HG03521 (cell line): ENCODE data around the gene ABHD10.
"Not testable (repeated sequence)": the region's sequence is repeated elsewhere in the genome, so short reads cannot be mapped to it uniquely, and the experiment has no call there.

Experiments
- ATAC-seq: cut with Tn5 transposase; IDR thresholded peaks from one replicate; pipeline ENCODE4 v1.9.1; 2021; ENCODE audit warnings: mild to moderate bottlenecking, moderate library complexity; ENCODE audit not compliant: unreplicated experiment

The ABHD10 gene

DNA sequence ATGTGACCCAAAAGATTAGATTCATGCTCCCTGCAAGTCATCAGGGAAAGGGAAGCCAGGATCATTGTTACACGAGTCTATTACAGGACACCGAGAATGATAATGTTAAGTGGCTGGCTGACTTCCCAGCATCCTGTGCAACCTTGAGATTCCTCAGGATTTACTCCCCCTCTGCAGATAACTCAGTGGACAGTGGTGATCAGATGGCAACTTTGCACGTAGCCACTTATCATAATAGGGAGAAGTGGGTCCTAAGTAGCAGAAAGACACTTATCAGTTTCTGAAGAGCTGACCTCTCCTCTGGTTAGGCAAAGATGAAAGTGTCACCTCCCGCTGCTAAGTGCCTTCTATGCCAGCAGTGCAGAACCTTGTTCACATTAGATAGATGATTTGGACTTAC is 49.0 kb downstream of the ABHD10 start:
- ATAC-seq = no peak

DNA sequence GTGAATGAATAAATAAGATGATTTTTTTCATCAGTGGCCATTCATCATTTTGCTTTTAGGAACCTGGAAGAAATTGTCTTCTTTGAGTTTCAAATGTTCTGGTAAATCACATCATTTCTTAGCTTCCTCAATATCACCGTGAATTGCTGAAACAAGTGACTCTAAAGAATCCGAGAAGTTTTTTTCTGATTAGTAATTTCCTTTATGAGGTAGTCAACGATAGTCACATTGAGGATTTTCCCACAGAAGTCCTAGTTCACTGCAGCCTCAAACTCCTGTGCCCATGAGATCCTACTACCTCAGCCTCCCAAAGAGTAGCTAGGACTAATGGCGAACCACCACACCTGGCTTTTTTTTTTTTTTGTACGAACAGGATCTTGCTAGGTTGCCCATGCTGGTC is 52.1 kb downstream of the ABHD10 start:
- ATAC-seq = no peak

GRCh38 chr3:112032098-112032731 is 53.4 kb downstream of the ABHD10 start:
- ATAC-seq = no peak

DNA sequence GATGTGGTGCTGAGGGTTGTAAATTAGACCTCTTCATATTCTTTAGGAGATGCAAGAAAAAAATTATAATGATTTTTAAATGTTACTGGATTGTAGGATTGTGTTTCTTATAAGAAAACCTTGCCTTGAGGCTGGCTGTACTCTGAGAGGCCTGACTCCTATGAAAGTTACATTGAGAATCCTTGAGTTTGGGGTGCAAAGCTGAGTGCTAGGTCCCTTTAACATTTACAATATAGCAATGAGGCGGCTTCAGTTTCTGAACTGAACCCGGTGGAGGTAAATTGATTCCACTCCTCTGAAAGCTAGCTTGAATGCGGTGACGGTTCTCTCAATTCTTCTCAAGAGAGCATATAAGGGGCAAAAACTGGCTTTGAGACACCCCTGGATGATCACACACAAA is 55.6 kb downstream of the ABHD10 start, which contains the start of gene TMPRSS7:
TSS of gene TMPRSS7 (plus strand) at position 301 of the 400 bp plus-strand sequence. CDS start 110 bp downstream, outside the sequence.
- ATAC-seq = no peak

DNA sequence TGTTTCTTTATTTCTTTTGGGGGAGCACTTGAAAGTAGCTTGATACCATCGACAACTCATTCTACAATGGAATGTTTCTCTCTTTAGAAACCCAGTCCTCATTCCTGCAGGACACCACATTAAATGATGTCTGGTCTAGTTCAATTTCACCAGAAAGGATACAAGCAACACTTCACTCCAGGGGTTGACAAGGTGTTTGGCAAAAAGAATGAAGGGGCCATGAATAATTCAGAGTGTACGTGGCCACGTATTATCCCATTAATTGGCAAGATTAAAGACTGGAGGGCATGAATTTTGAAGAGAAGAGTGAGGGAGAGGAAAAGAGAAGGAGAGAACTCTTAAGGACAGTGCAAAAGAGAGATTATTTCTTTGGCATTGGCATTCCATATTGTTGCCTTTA is 56.4 kb downstream of the ABHD10 start:
- no peak for ATAC-seq

GRCh38 chr3:112037194-112037593 is 58.4 kb downstream of the ABHD10 start:
- not testable (repeated sequence) for ATAC-seq

DNA sequence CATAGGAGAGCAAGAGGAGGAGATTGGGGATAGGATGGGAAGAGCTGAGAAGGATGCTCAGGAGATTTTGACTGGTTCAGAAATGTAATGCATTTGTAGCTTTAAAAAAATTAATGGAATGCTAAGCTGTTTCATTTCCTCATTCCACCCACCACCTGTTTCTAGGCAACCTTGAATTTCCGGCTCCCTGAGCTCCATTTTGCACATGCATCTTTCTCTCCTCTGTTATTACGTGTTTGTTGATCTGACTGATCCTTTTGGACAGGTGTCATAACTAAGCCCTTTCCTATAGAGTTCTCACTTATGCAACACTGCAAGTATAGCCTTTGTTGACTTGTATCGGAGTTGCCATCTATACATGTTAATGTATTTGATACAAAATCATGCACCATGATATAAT is 60.0 kb downstream of the ABHD10 start:
- ATAC-seq = no peak

DNA sequence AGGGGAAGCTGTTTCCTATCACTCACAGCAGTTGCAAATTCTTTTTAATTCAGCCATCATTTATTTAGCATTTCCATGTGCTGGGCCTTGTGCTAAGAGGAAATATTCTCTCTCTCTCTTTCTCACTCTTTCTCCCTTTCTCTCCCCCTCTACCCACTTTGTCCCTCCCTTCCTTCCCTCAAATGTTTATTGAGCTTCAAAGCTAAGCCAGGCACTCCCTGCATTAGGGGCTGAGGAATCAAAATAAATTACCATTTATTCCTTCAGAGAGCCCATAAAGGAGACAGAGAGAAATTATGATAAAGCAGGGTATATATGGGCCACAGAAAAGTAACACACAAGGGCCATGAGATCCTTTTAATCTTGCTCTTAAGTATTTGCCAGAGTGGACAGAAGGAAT is 62.5 kb downstream of the ABHD10 start:
- no peak for ATAC-seq

GRCh38 chr3:112042842-112043280 is 64.0 kb downstream of the ABHD10 start:
- ATAC-seq = no peak
